K562 (cell line): Measurements from ENCODE around the gene CDC37. TPM values are rescaled to one million over a fixed set of nuclear protein-coding genes. Genes with fewer than 3 reads are reported as not detected.
"Not testable (repeated sequence)": the region's sequence is repeated elsewhere in the genome, so short reads cannot be mapped to it uniquely, and the experiment has no call there.

ENCODE experiments used
- ATAC-seq: fragments of 200-7000 bp; cut with Tn5 transposase; 3 replicates; pipeline ENCODE4 v1.9.1; 2020; ENCODE audit warnings: moderate library complexity
- BruUV-seq: library from RNA; stranded (reverse); fragments of 400-500 nt; replicated peaks from 2 replicates; lab custom pipeline; 2021; lab: Mats Ljungman, UMichigan
- CTCF ChIA-PET: fragments of 300-600 bp; formaldehyde crosslinking; extraction: SDS; loops from one replicate; lab custom pipeline; 2021; ENCODE audit warnings: low intra/inter-chr PET ratio; lab: Yijun Ruan, JAX
- POLR2A ChIA-PET: fragments of 300-600, 350-650 bp; sonication (Branson Sonifier 250); formaldehyde crosslinking; extraction: SDS; loops from one replicate; lab custom pipeline; 2021; ENCODE audit warnings: antibody characterized with exemption, inconsistent platforms; lab: Yijun Ruan, JAX
- DNase-seq, 4 experiments: peaks; one replicate each; pipeline versions ENCODE4 v3.0.0 to v3.0.0-alpha.2; 2011 to 2018; ENCODE audit warnings: low spot score in 3 of 4, mixed read lengths in 3 of 4; ENCODE audit errors: extremely low read depth in 1 of 4
- FAIRE-seq: peaks from 2 replicates; lab custom pipeline; 2011; peaks lifted over from hg19 to GRCh38; lab: Jason Lieb, UNC
- H2AFZ ChIP-seq: 2 replicates; pipeline ENCODE4 v1.6.0; 2011; ENCODE audit warnings: low read depth, low read length, control low read depth, inconsistent platforms
- H3K27ac ChIP-seq: fragments of 200-600 bp; 3 replicates; pipeline ENCODE4 v1.8.0; 2011; ENCODE audit warnings: low read depth, mild to moderate bottlenecking, control low read depth, inconsistent platforms, low read length, moderate library complexity, mixed read lengths; ENCODE audit errors: extremely low read depth
- H3K27me3 ChIP-seq, 2 experiments: fragments of 300-600 bp in 1 of 2; 2 replicates in 1 of 2; 3 replicates in 1 of 2; pipeline versions ENCODE4 v1.6.0 to v1.8.0; 2011; ENCODE audit warnings: inconsistent platforms in 2 of 2, low read length in 2 of 2, mild to moderate bottlenecking in 1 of 2, mixed read lengths in 1 of 2, moderate library complexity in 1 of 2; ENCODE audit not compliant: control insufficient read depth in 2 of 2, insufficient read depth in 2 of 2
- H3K36me3 ChIP-seq: fragments of 300-600 bp; 3 replicates; pipeline ENCODE4 v1.8.0; 2011; ENCODE audit warnings: mild to moderate bottlenecking, low read length, inconsistent platforms; ENCODE audit not compliant: control insufficient read depth, insufficient read depth
- H3K4me1 ChIP-seq, 2 experiments: fragments of 200-600 bp in 1 of 2; replicated peaks in 1 of 2; 2 replicates in 1 of 2; 3 replicates in 1 of 2; pipeline versions ENCODE4 v1.5.1 to v1.8.0; 2011; ENCODE audit warnings: inconsistent platforms in 2 of 2, low read length in 2 of 2, mild to moderate bottlenecking in 1 of 2, mixed read lengths in 1 of 2, moderate library complexity in 1 of 2; ENCODE audit not compliant: control insufficient read depth in 2 of 2, insufficient read depth in 2 of 2
- H3K4me2 ChIP-seq: 2 replicates; pipeline ENCODE4 v1.6.1; 2011; ENCODE audit warnings: low read length, control low read depth, inconsistent platforms, mixed read lengths; ENCODE audit not compliant: insufficient read depth
- H3K4me3 ChIP-seq: fragments of 200-600 bp; sonication (generic), shearing (Covaris generic); 2 replicates; pipeline ENCODE4 v1.5.1; 2016; ENCODE audit warnings: control low read depth, inconsistent platforms
- H3K79me2 ChIP-seq: fragments of 200-600 bp; 3 replicates; pipeline ENCODE4 v1.8.0; 2011; ENCODE audit warnings: low read length, inconsistent platforms; ENCODE audit not compliant: control insufficient read depth, insufficient read depth
- H3K9ac ChIP-seq, 2 experiments: 2 replicates each; pipeline versions ENCODE4 v1.6.0 to v1.6.1; 2011; ENCODE audit warnings: low read depth in 2 of 2, low read length in 2 of 2, control low read depth in 1 of 2, inconsistent platforms in 1 of 2, mild to moderate bottlenecking in 1 of 2, mixed read lengths in 1 of 2; ENCODE audit not compliant: insufficient read depth in 1 of 2
- H3K9me1 ChIP-seq: one replicate; pipeline ENCODE4 v1.6.0; 2011; ENCODE audit warnings: inconsistent platforms, mild to moderate bottlenecking, low read length, moderate library complexity; ENCODE audit not compliant: control insufficient read depth, insufficient read depth
- H3K9me3 ChIP-seq: replicated peaks from 2 replicates; pipeline ENCODE4 v1.5.1; 2011; ENCODE audit warnings: low read depth, low read length, inconsistent platforms; ENCODE audit not compliant: control insufficient read depth, insufficient read depth
- H4K20me1 ChIP-seq: replicated peaks from 2 replicates; pipeline ENCODE4 v1.6.1; 2011; ENCODE audit warnings: low read length, inconsistent platforms, mixed read lengths; ENCODE audit not compliant: control insufficient read depth, insufficient read depth
- FOSL1 ChIP-seq: fragments of 200-800 bp; sonication (Bioruptor generic); conservative IDR thresholded peaks from 2 replicates; pipeline ENCODE4 v1.6.1; 2016; ENCODE audit warnings: missing genetic modification characterization, missing compliant biosample characterization
- SRF ChIP-seq, 2 experiments: fragments of 250-450, 450-650 bp in 1 of 2; sonication (Bioruptor Pico) in 1 of 2; sonication (generic) in 1 of 2; formaldehyde crosslinking; IDR thresholded peaks; 2 replicates each; pipeline versions ENCODE4 v1.5.0 to v1.5.1; 2020 to 2022; ENCODE audit warnings: mild to moderate bottlenecking in 1 of 2, missing genetic modification reagents in 1 of 2
- WGBS: fragments of 100-300 bp; shearing (Covaris generic); methylation state at CpG from one replicate; pipeline ENCODE4 v1.1.6; 2016; ENCODE audit warnings: low coverage, mixed read lengths; ENCODE audit not compliant: insufficient coverage; ENCODE audit errors: missing lambda C conversion rate; 5-methylcytosine and 5-hydroxymethylcytosine counted together
- in situ Hi-C: fragments of 300-500 bp; cut with MboI; formaldehyde crosslinking; loops from 4 replicates; pipeline ENCODE4 v1.15.0; 2018; ENCODE audit warnings: inconsistent platforms, mixed read lengths
- intact Hi-C: fragments of 100-400 bp; cut with micrococcal nuclease; formaldehyde crosslinking; loops from 2 replicates; pipeline ENCODE4 v1.14.2; 2022
- polyA plus RNA-seq, 8 experiments: library from polyadenylated mRNA; depleted of rRNA in 4 of 8; stranded (reverse) in 5 of 8; unstranded in 3 of 8; fragments of >200 nt; fragmentation: Nextera tagmentation in 2 of 8; fragmentation: Illumina TruSeq in 1 of 8; extraction: Ambion mirVana in 2 of 8; extraction: Trizol in 1 of 8; gene quantifications; 2 replicates each; pipeline versions ENCODE4 v1.2.1 to v1.2.3, GENCODE V29; 2011 to 2014; ENCODE audit warnings: inconsistent platforms in 1 of 8, missing spikeins in 1 of 8
- total RNA-seq, 7 experiments: library from RNA; depleted of rRNA in 6 of 7; stranded (reverse); fragments of >200 nt in 6 of 7; fragmentation: Illumina TruSeq in 2 of 7; extraction: Trizol in 2 of 7; gene quantifications; 2 replicates each; pipeline versions ENCODE4 v1.2.1 to v1.2.3, GENCODE V29; 2011 to 2021; ENCODE audit warnings: low replicate concordance in 1 of 7

CDC37 gene
- total and polyA plus RNA-seq, 9 of the 15 experiments (the other 6 are each of a cell fraction or from before 2014, with no cell fraction given), result 6.6 to 538 (median 227) TPM

- not testable (repeated sequence) for H3K27ac ChIP-seq
Measured at GRCh38 chr19:10411224-10411623, 7.9 kb upstream of the CDC37 start.

DNA sequence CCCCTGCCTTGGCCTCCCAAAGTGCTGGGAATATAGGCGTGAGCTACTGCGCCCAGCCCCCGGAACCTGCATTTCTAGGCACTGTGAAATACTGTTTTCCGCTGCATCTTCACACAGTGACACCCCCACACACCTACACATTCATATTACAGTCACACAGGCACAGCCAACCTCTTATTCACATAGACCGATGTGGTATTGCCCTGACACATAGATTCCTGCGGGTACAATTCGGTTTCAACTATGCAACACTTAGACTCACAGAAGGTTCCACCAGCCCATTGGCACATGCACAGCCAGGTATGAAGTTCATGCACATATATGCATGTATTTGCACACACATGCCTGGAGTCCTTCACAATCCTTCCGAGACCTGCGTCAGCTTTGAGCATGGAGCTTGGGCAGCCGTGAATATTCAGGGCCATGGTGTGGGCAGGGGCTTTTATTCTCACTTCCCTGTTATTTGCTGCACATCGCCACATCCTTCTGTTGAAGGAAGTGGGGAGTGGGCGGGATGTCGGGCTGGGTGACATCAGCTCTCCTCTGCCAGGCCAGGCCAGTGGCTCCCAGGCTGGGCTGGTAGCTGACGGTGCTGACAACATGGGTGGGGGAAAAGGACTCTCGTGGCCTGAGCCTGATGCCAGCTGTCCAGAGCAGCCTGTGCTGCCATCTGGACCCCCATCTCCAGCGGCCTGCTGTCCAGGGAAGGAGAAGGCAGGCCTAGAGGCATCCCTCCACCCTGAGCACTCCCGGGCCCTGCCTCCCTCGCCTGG is 5.4 kb upstream of the CDC37 start:
- Histone ChIP-seq H3K4me2 (no peak overlapping the region), H3K27me3 (no peaks in the 10 kb centered on the region), H3K36me3 (no peaks in the 10 kb centered on the region), H3K79me2 (peaks cover 1% of the 10 kb centered on the region; the same call in 2 of the 3 replicates), H3K9me3 (no peaks in the 10 kb centered on the region), H2AFZ (no peak overlapping the region), H3K4me3 (no peak overlapping the region), H3K27ac (no peak overlapping the region), H3K9me1 (no peaks in the 10 kb centered on the region), H4K20me1 (no peaks in the 10 kb centered on the region), H3K4me1 (peaks cover 6 to 24% of the 10 kb centered on the region in 2 experiments; a peak in 4 of 5 replicates), H3K9ac (peak overlapping the region in 1 of 2 experiments; percentile 79; a peak in 1 of 4 replicates)
- WGBS, result 57% methylated on average over 16 of the region's 18 CpGs
- intact Hi-C loops, result no loop called here
- ATAC-seq (no peak), FAIRE-seq (no peak), DNase-seq (peak in 1 of 4 experiments; percentile 2)
- CTCF ChIA-PET, result no interaction called here
- in situ Hi-C loops, result loop anchor here (5.0 kb wide), 1 partner anchor 164 kb away; no protein-coding TSS in a partner anchor
- POLR2A ChIA-PET, result no interaction called here
- no TSS peak for BruUV-seq
- TF ChIP-seq SRF (CRISPR knock-in tag; IDR thresholded peaks at IDR 0.05) (no peak), FOSL1 (no peak)

More at GRCh38 chr19:10411224-10411623, 7.9 kb upstream of the CDC37 start:
- H3K9me1 ChIP-seq, in situ Hi-C loops, intact Hi-C loops, H3K27me3 ChIP-seq, H4K20me1 ChIP-seq, H3K9me3 ChIP-seq, DNase-seq, H3K9ac ChIP-seq, ATAC-seq, H3K36me3 ChIP-seq, H3K4me2 ChIP-seq, BruUV-seq, H3K4me3 ChIP-seq, H3K79me2 ChIP-seq, H2AFZ ChIP-seq, FAIRE-seq: not testable (repeated sequence)
- ChIA-PET CTCF (interaction anchor here (0.7 kb wide), 1 partner anchor 91 kb away, joined by 8 read pairs; no protein-coding TSS in a partner anchor), POLR2A (interaction anchor here (0.6 to 1.9 kb wide), 3 partner anchors 12 to 23 kb away, joined by 3 to 8 read pairs (median 3); no protein-coding TSS in a partner anchor)
- 49% methylated on average over 5 of the region's 5 CpGs for WGBS
- H3K4me1 ChIP-seq, result peaks cover 13 to 15% of the 10 kb centered on the region in 2 experiments
